CD8-positive, alpha-beta memory T cell (primary cell): ENCODE data around the gene OR4F6. TPM values are rescaled to one million over a fixed set of nuclear protein-coding genes. Genes with fewer than 3 reads are reported as not detected.
"Not testable (repeated sequence)": the region's sequence is repeated elsewhere in the genome, so short reads cannot be mapped to it uniquely, and the experiment has no call there.

Experiments
- CTCF ChIA-PET: fragments of 350-600 bp; sonication (Branson Sonifier 250); formaldehyde crosslinking; loops from one replicate; lab custom pipeline; 2021; ENCODE audit warnings: antibody characterized with exemption; lab: Charles Lee
- POLR2A ChIA-PET: fragments of 350-600 bp; sonication (Branson Sonifier 250); formaldehyde crosslinking; loops from one replicate; lab custom pipeline; 2021; ENCODE audit warnings: antibody characterized with exemption; lab: Charles Lee
- DNase-seq, 5 donors: peaks; one replicate each; pipeline versions ENCODE4 v3.0.0 to v3.0.0-alpha.2; 2020 to 2022; ENCODE audit warnings: mixed read lengths in 1 of 5
- H3K27ac ChIP-seq: one replicate; pipeline ENCODE4 v1.7.0; 2013; ENCODE audit warnings: low read depth, mild to moderate bottlenecking, low read length, moderate library complexity
- H3K27me3 ChIP-seq: 2 replicates; pipeline ENCODE4 v1.7.0; 2013; ENCODE audit warnings: low read length, mild to moderate bottlenecking; ENCODE audit not compliant: insufficient read depth, poor library complexity, severe bottlenecking
- H3K36me3 ChIP-seq: 2 replicates; pipeline ENCODE4 v1.7.0; 2013; ENCODE audit warnings: mild to moderate bottlenecking, low read length, moderate library complexity; ENCODE audit not compliant: insufficient read depth
- H3K4me1 ChIP-seq: 2 replicates; pipeline ENCODE4 v1.7.0; 2013; ENCODE audit warnings: mild to moderate bottlenecking, low read length, moderate library complexity; ENCODE audit not compliant: insufficient read depth
- H3K4me3 ChIP-seq: 2 replicates; pipeline ENCODE4 v1.7.0; 2013; ENCODE audit warnings: mild to moderate bottlenecking, low read length
- H3K9me3 ChIP-seq: 2 replicates; pipeline ENCODE4 v1.7.0; 2013; ENCODE audit warnings: mild to moderate bottlenecking, low read length
- H3K27ac Mint-ChIP-seq, 8 donors: one replicate each; pipeline ENCODE4 v1.8.0; 2020 to 2021; ENCODE audit warnings: mixed read lengths in 8 of 8, mild to moderate bottlenecking in 6 of 8, inconsistent platforms in 3 of 8, moderate library complexity in 3 of 8
- H3K27me3 Mint-ChIP-seq, 2 donors: one replicate each; pipeline ENCODE4 v1.8.0; 2020 to 2021; ENCODE audit warnings: mixed read lengths in 2 of 2, mild to moderate bottlenecking in 1 of 2, moderate library complexity in 1 of 2
- H3K36me3 Mint-ChIP-seq, 3 donors: one replicate each; pipeline ENCODE4 v1.8.0; 2020 to 2021; ENCODE audit warnings: mixed read lengths in 3 of 3, inconsistent platforms in 1 of 3, mild to moderate bottlenecking in 1 of 3
- H3K4me1 Mint-ChIP-seq, 3 donors: one replicate each; pipeline ENCODE4 v1.8.0; 2020 to 2021; ENCODE audit warnings: mixed read lengths in 3 of 3, inconsistent platforms in 1 of 3, mild to moderate bottlenecking in 1 of 3
- H3K4me3 Mint-ChIP-seq, 7 donors: one replicate each; pipeline ENCODE4 v1.8.0; 2020 to 2021; ENCODE audit warnings: mixed read lengths in 7 of 7, mild to moderate bottlenecking in 6 of 7, moderate library complexity in 4 of 7, inconsistent platforms in 2 of 7
- H3K9me3 Mint-ChIP-seq, 5 donors: one replicate each; pipeline ENCODE4 v1.8.0; 2020 to 2022; ENCODE audit warnings: mixed read lengths in 5 of 5, mild to moderate bottlenecking in 3 of 5, moderate library complexity in 2 of 5, inconsistent platforms in 1 of 5
- polyA plus RNA-seq: library from polyadenylated mRNA; unstranded; fragments of 300-500 nt; fragmentation: Illumina TruSeq; gene quantifications from one replicate; pipeline ENCODE4 v1.2.3, GENCODE V29; 2021
- total RNA-seq, 2 experiments: library from RNA; stranded (reverse); gene quantifications; one replicate each; pipeline ENCODE4 v1.2.3, GENCODE V29; 2021

Gene OR4F6, protein sequence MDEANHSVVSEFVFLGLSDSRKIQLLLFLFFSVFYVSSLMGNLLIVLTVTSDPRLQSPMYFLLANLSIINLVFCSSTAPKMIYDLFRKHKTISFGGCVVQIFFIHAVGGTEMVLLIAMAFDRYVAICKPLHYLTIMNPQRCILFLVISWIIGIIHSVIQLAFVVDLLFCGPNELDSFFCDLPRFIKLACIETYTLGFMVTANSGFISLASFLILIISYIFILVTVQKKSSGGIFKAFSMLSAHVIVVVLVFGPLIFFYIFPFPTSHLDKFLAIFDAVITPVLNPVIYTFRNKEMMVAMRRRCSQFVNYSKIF
- total RNA-seq: not detected
- polyA plus RNA-seq: not detected

DNA sequence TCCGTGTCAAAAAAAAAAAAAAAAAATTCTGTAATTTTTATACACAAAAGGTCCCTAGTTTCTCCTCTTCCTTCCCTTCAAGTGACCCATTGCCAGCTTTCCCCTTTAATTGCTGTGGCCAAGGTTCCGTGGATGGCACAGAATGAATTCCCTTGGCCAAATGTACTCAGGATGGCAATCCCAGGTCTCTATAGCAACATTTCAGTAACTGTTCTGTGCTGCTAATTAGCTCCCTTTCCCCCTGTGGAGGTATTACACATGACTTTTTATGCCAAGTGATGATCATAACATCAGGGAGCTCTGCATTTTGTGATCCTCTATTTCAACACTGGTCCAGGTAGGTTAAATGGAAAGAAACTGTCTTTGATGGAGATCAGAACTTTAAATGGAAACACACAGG is at the start of gene OR4F6:
OR4F6 (plus strand) TSS at position 301 of the 400 bp plus-strand sequence. CDS start 2,211 bp downstream, outside the sequence.
- no peak within 1 kb of the TSS for H3K27ac ChIP-seq
- peaks cover 0 to 2% (median 0%) of the 10 kb centered on the region in 5 donors for H3K9me3 Mint-ChIP-seq
- no peaks in the 10 kb centered on the region for H3K9me3 ChIP-seq
- H3K36me3 Mint-ChIP-seq: no peaks in the 10 kb centered on the region
- peaks cover 5 to 32% of the 10 kb centered on the region in 2 donors for H3K27me3 Mint-ChIP-seq
- ChIA-PET POLR2A (no interaction called here), CTCF (no interaction called here)
- H3K27me3 ChIP-seq: no peaks in the 10 kb centered on the region
- H3K27ac Mint-ChIP-seq: peak within 1 kb of the TSS in 1 of 8 donors; percentile 32
- H3K4me1 ChIP-seq: no peaks in the 10 kb centered on the region
- no peak for DNase-seq
- H3K4me3 ChIP-seq: no peak within 1 kb of the TSS
- no peaks in the 10 kb centered on the region for H3K36me3 ChIP-seq
- H3K4me3 Mint-ChIP-seq: no peak within 1 kb of the TSS
- no peaks in the 10 kb centered on the region for H3K4me1 Mint-ChIP-seq

DNA sequence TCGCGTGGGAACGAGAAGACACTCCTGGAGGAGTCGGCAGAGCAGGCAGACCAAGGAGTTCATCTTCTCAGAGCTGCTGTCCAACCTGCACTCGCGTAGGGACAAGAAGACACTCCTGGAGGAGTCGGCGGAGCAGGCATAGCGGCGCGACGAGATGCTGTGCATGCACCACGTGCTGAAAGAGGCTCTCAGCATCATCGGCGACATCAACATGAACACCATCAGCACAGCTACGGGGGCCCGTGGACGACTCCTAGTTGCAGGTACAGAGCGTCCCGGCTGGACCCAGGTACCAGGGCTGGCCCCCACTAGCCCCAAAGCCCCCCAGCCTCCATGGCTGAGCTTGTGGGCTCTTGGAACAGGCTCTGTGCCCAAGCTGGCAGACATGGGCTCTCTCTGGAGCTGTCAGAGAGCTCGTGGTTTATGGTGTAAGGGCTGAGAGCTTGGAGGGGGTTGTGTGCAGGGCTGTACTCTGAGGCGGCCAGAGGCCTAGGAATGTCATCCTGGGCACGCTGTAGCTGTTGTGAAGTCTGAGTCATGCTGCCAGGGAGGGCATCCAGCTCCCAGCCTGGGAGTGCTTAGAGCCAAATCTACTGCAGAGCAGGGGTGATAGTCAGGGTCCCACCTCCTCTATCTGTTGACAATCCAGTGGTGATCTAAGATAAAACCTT is 38.5 kb upstream of the OR4F6 start:
- H3K4me1 ChIP-seq, H3K9me3 ChIP-seq, H3K27ac ChIP-seq, CTCF ChIA-PET, H3K4me3 ChIP-seq, H3K36me3 Mint-ChIP-seq, H3K27ac Mint-ChIP-seq, H3K27me3 Mint-ChIP-seq, H3K4me3 Mint-ChIP-seq, H3K27me3 ChIP-seq, POLR2A ChIA-PET, H3K36me3 ChIP-seq, H3K9me3 Mint-ChIP-seq, H3K4me1 Mint-ChIP-seq, DNase-seq: not testable (repeated sequence)

DNA sequence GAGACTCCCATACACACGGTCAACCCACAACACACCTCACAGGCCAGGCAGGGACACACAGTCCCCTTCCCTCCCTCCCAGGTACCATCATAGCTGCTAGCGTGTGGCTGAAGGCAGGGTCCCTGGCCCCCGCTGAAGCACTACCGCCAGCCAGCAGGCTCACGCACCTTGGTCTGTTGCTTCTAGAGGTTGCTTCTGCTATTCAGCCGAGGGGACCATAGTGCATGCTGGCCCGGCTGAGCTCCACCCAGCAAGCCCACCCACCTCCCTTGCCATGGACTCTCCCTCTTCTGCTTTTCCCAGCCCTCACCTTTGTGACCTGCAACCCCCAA is 38.0 kb upstream of the OR4F6 start:
- DNase-seq, H3K9me3 Mint-ChIP-seq, H3K36me3 Mint-ChIP-seq, H3K4me3 ChIP-seq, H3K27ac Mint-ChIP-seq, H3K36me3 ChIP-seq, H3K9me3 ChIP-seq, H3K4me1 ChIP-seq, CTCF ChIA-PET, POLR2A ChIA-PET, H3K4me3 Mint-ChIP-seq, H3K27ac ChIP-seq, H3K4me1 Mint-ChIP-seq, H3K27me3 Mint-ChIP-seq, H3K27me3 ChIP-seq: not testable (repeated sequence)

- peaks cover 0 to 4% (median 0%) of the 10 kb centered on the region in 5 donors for H3K9me3 Mint-ChIP-seq
- no peak overlapping the region for H3K4me3 ChIP-seq
- no peak for DNase-seq
- peaks cover 0 to 2% (median 0%) of the 10 kb centered on the region in 3 donors for H3K36me3 Mint-ChIP-seq
- no peaks in the 10 kb centered on the region for H3K4me1 ChIP-seq
- ChIA-PET CTCF (no interaction called here), POLR2A (no interaction called here)
- no peaks in the 10 kb centered on the region for H3K27me3 Mint-ChIP-seq
- no peak overlapping the region for H3K27ac ChIP-seq
- H3K36me3 ChIP-seq: no peaks in the 10 kb centered on the region
- H3K27ac Mint-ChIP-seq: peak overlapping the region in 1 of 8 donors; percentile 60
- H3K9me3 ChIP-seq: no peaks in the 10 kb centered on the region
- H3K27me3 ChIP-seq: no peaks in the 10 kb centered on the region
- H3K4me3 Mint-ChIP-seq: no peak overlapping the region
- no peaks in the 10 kb centered on the region for H3K4me1 Mint-ChIP-seq
These were observed 37.4 kb upstream of the OR4F6 start for GRCh38 chr15:101765772-101766456.

DNA sequence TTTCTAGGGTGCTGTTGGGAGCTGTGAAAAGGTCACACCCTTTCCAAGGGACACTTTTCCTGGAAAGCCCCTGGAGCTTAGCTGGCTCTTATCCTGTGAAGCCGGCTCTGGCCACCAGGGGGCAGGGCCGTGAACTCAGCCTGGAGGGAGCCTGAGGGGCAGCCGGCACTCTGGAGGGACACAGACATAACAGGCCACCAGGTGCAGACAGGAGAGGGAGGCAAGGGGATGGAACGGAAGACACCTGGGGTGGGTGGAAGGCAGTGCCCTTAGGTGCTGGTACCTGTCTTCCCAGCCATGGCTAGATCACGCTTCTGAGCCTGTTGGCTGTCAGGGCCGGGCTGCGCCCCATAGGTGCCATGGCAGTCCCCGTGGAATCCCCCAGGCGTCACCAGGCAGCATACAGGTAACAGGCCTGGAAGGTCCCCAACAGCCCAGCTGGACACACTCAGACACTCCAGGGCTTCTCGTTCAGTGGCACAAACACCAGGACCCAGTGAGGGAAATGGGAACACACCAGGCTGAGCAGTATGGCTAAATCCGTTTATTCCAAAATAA is 36.1 kb upstream of the OR4F6 start:
- H3K4me3 Mint-ChIP-seq, POLR2A ChIA-PET, H3K9me3 Mint-ChIP-seq, H3K27ac Mint-ChIP-seq, H3K36me3 Mint-ChIP-seq, H3K4me1 ChIP-seq, H3K27ac ChIP-seq, H3K9me3 ChIP-seq, H3K27me3 ChIP-seq, H3K4me3 ChIP-seq, H3K27me3 Mint-ChIP-seq, DNase-seq, CTCF ChIA-PET, H3K36me3 ChIP-seq, H3K4me1 Mint-ChIP-seq: not testable (repeated sequence)

- Histone ChIP-seq H3K9me3 (no peaks in the 10 kb centered on the region), H3K27me3 (no peaks in the 10 kb centered on the region), H3K4me1 (no peaks in the 10 kb centered on the region), H3K36me3 (no peaks in the 10 kb centered on the region), H3K27ac (no peak overlapping the region), H3K4me3 (no peak overlapping the region)
- Mint-ChIP-seq H3K27me3 (peaks cover 0 to 3% of the 10 kb centered on the region in 2 donors), H3K4me3 (no peak overlapping the region), H3K9me3 (no peaks in the 10 kb centered on the region), H3K36me3 (peaks cover 0 to 2% (median 0%) of the 10 kb centered on the region in 3 donors), H3K4me1 (no peaks in the 10 kb centered on the region), H3K27ac (no peak overlapping the region)
- no peak for DNase-seq
- ChIA-PET POLR2A (no interaction called here), CTCF (interaction anchor here (0.7 kb wide), 1 partner anchor 50 kb away, joined by 3 read pairs; no protein-coding TSS in a partner anchor)
These were observed 30.4 kb upstream of the OR4F6 start for GRCh38 chr15:101772921-101773320.

- H3K4me3 ChIP-seq: no peak overlapping the region
- no peaks in the 10 kb centered on the region for H3K9me3 ChIP-seq
- H3K9me3 Mint-ChIP-seq: no peaks in the 10 kb centered on the region
- H3K27ac ChIP-seq: no peak overlapping the region
- no peaks in the 10 kb centered on the region for H3K27me3 ChIP-seq
- ChIA-PET POLR2A (no interaction called here), CTCF (interaction anchor here (0.7 kb wide), 1 partner anchor 51 kb away, joined by 3 read pairs; no protein-coding TSS in a partner anchor)
- no peak overlapping the region for H3K4me3 Mint-ChIP-seq
- no peaks in the 10 kb centered on the region for H3K36me3 ChIP-seq
- no peak for DNase-seq
- H3K36me3 Mint-ChIP-seq: peaks cover 0 to 2% (median 0%) of the 10 kb centered on the region in 3 donors
- H3K4me1 ChIP-seq: no peaks in the 10 kb centered on the region
- peaks cover 0 to 3% of the 10 kb centered on the region in 2 donors for H3K27me3 Mint-ChIP-seq
- no peak overlapping the region for H3K27ac Mint-ChIP-seq
- H3K4me1 Mint-ChIP-seq: no peaks in the 10 kb centered on the region
These were observed 29.7 kb upstream of the OR4F6 start for GRCh38 chr15:101773496-101774100.
